GM19328 (cell line): ENCODE data around the gene ACVR1B.

Experiments used
- ATAC-seq: cut with Tn5 transposase; IDR thresholded peaks from one replicate; pipeline ENCODE4 v1.9.1; 2021; ENCODE audit warnings: mild to moderate bottlenecking, moderate library complexity; ENCODE audit not compliant: unreplicated experiment

Gene ACVR1B

GRCh38 chr12:51951199-51951842 is at the start of gene ACVR1B:
TSS of gene ACVR1B (plus strand) at chr12:51951699. CDS start at chr12:51951744, 45 bp downstream.
- no peak for ATAC-seq

- no peak for ATAC-seq
Observed at GRCh38 chr12:51901881-51902280, 49.6 kb upstream of the ACVR1B start.

GRCh38 chr12:51904951-51905470 is 46.5 kb upstream of the ACVR1B start:
- ATAC-seq: no peak

GRCh38 chr12:51905471-51906429 is 45.7 kb upstream of the ACVR1B start:
- no peak for ATAC-seq

- ATAC-seq: no peak
Observed at GRCh38 chr12:51906430-51907082, 44.9 kb upstream of the ACVR1B start.

- ATAC-seq: no peak
Observed at GRCh38 chr12:51907083-51907855, 44.2 kb upstream of the ACVR1B start, which contains the start of gene ACVRL1. TSS of gene ACVRL1 (plus strand) at chr12:51907504. CDS start at chr12:51912475, 4,971 bp downstream.

GRCh38 chr12:51907856-51908425 is 43.6 kb upstream of the ACVR1B start:
- no peak for ATAC-seq

GRCh38 chr12:51908876-51909592 is 42.5 kb upstream of the ACVR1B start:
- ATAC-seq: no peak

- ATAC-seq: no peak
Observed at GRCh38 chr12:51910168-51910567, 41.3 kb upstream of the ACVR1B start.

GRCh38 chr12:51910691-51911090 is 40.8 kb upstream of the ACVR1B start:
- no peak for ATAC-seq

GRCh38 chr12:51911307-51911706 is 40.2 kb upstream of the ACVR1B start:
- no peak for ATAC-seq

GRCh38 chr12:51911788-51912711 is 39.4 kb upstream of the ACVR1B start:
- no peak for ATAC-seq

- ATAC-seq: no peak
Observed at GRCh38 chr12:51913071-51914033, 38.1 kb upstream of the ACVR1B start.

GRCh38 chr12:51914034-51914923 is 37.2 kb upstream of the ACVR1B start:
- no peak for ATAC-seq

- no peak for ATAC-seq
Observed at GRCh38 chr12:51915003-51915625, 36.4 kb upstream of the ACVR1B start.

- no peak for ATAC-seq
Observed at GRCh38 chr12:51915951-51916350, 35.5 kb upstream of the ACVR1B start.
